H1 (cell line): ENCODE data around the gene SLC26A8. TPM values are rescaled to one million over a fixed set of nuclear protein-coding genes. Genes with fewer than 3 reads are reported as not detected.

Experiments
- CTCF ChIA-PET: fragments of 300-600 bp; sonication (Branson Sonifier 250); formaldehyde crosslinking; loops from one replicate; lab custom pipeline; 2021; ENCODE audit not compliant: partially characterized antibody; lab: Charles Lee
- POLR2A ChIA-PET: fragments of 300-600 bp; sonication (Branson Sonifier 250); formaldehyde crosslinking; loops from one replicate; lab custom pipeline; 2021; ENCODE audit warnings: inconsistent platforms; ENCODE audit not compliant: partially characterized antibody; lab: Charles Lee
- DNase-seq, 2 experiments: peaks; one replicate each; pipeline versions ENCODE4 v3.0.0 to v3.0.0-alpha.2; 2010 to 2022; ENCODE audit warnings: low spot score in 2 of 2, low read depth in 1 of 2, mixed read lengths in 1 of 2
- FAIRE-seq: peaks from 2 replicates; lab custom pipeline; 2011; peaks lifted over from hg19 to GRCh38; lab: Jason Lieb, UNC
- H2AFZ ChIP-seq: 2 replicates; pipeline ENCODE4 v1.8.1; 2012; ENCODE audit warnings: low read length, inconsistent platforms
- H2AK5ac ChIP-seq: 2 replicates; pipeline ENCODE4 v1.6.1; 2013; ENCODE audit warnings: low read depth, low read length
- H2BK120ac ChIP-seq: replicated peaks from 2 replicates; pipeline ENCODE3; 2013; ENCODE audit warnings: low read depth, low read length, inconsistent platforms
- H2BK12ac ChIP-seq: 2 replicates; pipeline ENCODE4 v1.6.1; 2013; ENCODE audit warnings: low read depth, low read length
- H2BK15ac ChIP-seq: 2 replicates; pipeline ENCODE4 v1.6.1; 2013; ENCODE audit warnings: low read length
- H2BK20ac ChIP-seq: 2 replicates; pipeline ENCODE4 v1.6.1; 2013; ENCODE audit warnings: low read length
- H2BK5ac ChIP-seq: 2 replicates; pipeline ENCODE4 v1.6.1; 2013; ENCODE audit warnings: low read depth, low read length
- H3K14ac ChIP-seq: 2 replicates; pipeline ENCODE4 v1.6.1; 2013; ENCODE audit warnings: inconsistent platforms; ENCODE audit not compliant: insufficient read length
- H3K18ac ChIP-seq: 2 replicates; pipeline ENCODE4 v1.6.1; 2013; ENCODE audit warnings: low read length; ENCODE audit errors: extremely low read depth
- H3K23ac ChIP-seq: 2 replicates; pipeline ENCODE4 v1.6.1; 2013; ENCODE audit warnings: inconsistent platforms; ENCODE audit not compliant: insufficient read length
- H3K23me2 ChIP-seq: 2 replicates; pipeline ENCODE4 v1.6.1; 2013; ENCODE audit warnings: low read depth, low read length
- H3K27ac ChIP-seq: 2 replicates; pipeline ENCODE4 v1.6.1; 2011; ENCODE audit warnings: low read depth, low read length, inconsistent platforms
- H3K27me3 ChIP-seq, 4 experiments: replicated peaks in 1 of 4; 1 replicate in 1 of 4; 2 replicates in 3 of 4; pipeline versions ENCODE4 v1.6.1 to v1.8.1; 2011 to 2013; ENCODE audit warnings: low read length in 3 of 4, mild to moderate bottlenecking in 3 of 4, inconsistent platforms in 2 of 4, mixed read lengths in 2 of 4, moderate library complexity in 1 of 4; ENCODE audit not compliant: control insufficient read depth in 3 of 4, insufficient read depth in 3 of 4; ENCODE audit errors: extremely low read depth in 1 of 4
- H3K36me3 ChIP-seq, 4 experiments: 2 replicates each; pipeline versions ENCODE4 v1.6.1 to v1.8.1; 2011 to 2013; ENCODE audit warnings: mild to moderate bottlenecking in 4 of 4, low read length in 3 of 4, moderate library complexity in 2 of 4, control low read depth in 1 of 4, inconsistent platforms in 1 of 4; ENCODE audit not compliant: insufficient read depth in 4 of 4, control insufficient read depth in 2 of 4
- H3K4ac ChIP-seq: replicated peaks from 2 replicates; pipeline ENCODE3; 2013; ENCODE audit warnings: low read length, low read depth, mixed read lengths, inconsistent platforms; ENCODE audit not compliant: insufficient read length
- H3K4me1 ChIP-seq, 4 experiments: replicated peaks in 1 of 4; 1 replicate in 1 of 4; 2 replicates in 3 of 4; pipeline versions ENCODE4 v1.6.1 to v1.8.1; 2011 to 2013; ENCODE audit warnings: low read length in 3 of 4, inconsistent platforms in 2 of 4, mixed read lengths in 1 of 4; ENCODE audit not compliant: insufficient read depth in 4 of 4, control insufficient read depth in 3 of 4
- H3K4me2 ChIP-seq, 2 experiments: 2 replicates each; pipeline versions ENCODE4 v1.6.1 to v1.8.1; 2011 to 2013; ENCODE audit warnings: low read depth in 2 of 2, low read length in 2 of 2, control low read depth in 1 of 2, inconsistent platforms in 1 of 2, mild to moderate bottlenecking in 1 of 2; ENCODE audit not compliant: insufficient read depth in 1 of 2
- H3K4me3 ChIP-seq, 4 experiments: fragments of 200-600, 300-600 bp in 1 of 4; sonication (generic), shearing (Covaris generic), sonication (Bioruptor Twin) in 1 of 4; 2 replicates each; pipeline versions ENCODE4 v1.5.1 to v1.8.1; 2011 to 2016; ENCODE audit warnings: low read length in 4 of 4, low read depth in 3 of 4, control low read depth in 2 of 4, inconsistent platforms in 2 of 4, mild to moderate bottlenecking in 2 of 4, mixed read lengths in 1 of 4, moderate library complexity in 1 of 4; ENCODE audit not compliant: insufficient read depth in 2 of 4; ENCODE audit errors: extremely low read depth in 1 of 4
- H3K56ac ChIP-seq: replicated peaks from 2 replicates; pipeline ENCODE3; 2013; ENCODE audit warnings: low read depth, mild to moderate bottlenecking, mixed read lengths, low read length, inconsistent platforms; ENCODE audit not compliant: insufficient read length
- H3K79me1 ChIP-seq: 2 replicates; pipeline ENCODE4 v1.6.1; 2013; ENCODE audit warnings: low read depth, low read length, control low read depth
- H3K79me2 ChIP-seq, 2 experiments: 2 replicates each; pipeline versions ENCODE4 v1.6.1 to v1.8.1; 2012 to 2013; ENCODE audit warnings: low read length in 2 of 2, mild to moderate bottlenecking in 2 of 2, inconsistent platforms in 1 of 2; ENCODE audit not compliant: insufficient read depth in 2 of 2, control insufficient read depth in 1 of 2
- H3K9ac ChIP-seq, 4 experiments: replicated peaks in 1 of 4; 1 replicate in 1 of 4; 2 replicates in 3 of 4; pipeline versions ENCODE4 v1.6.1 to v1.8.1; 2011 to 2013; ENCODE audit warnings: low read depth in 3 of 4, low read length in 3 of 4, control low read depth in 2 of 4, mild to moderate bottlenecking in 2 of 4, moderate library complexity in 2 of 4, inconsistent platforms in 1 of 4; ENCODE audit errors: extremely low read depth in 1 of 4
- H3K9me3 ChIP-seq, 2 experiments: 2 replicates each; pipeline versions ENCODE4 v1.6.1 to v1.8.1; 2012 to 2013; ENCODE audit warnings: mild to moderate bottlenecking in 2 of 2, moderate library complexity in 2 of 2, control low read depth in 1 of 2, inconsistent platforms in 1 of 2, low read depth in 1 of 2, low read length in 1 of 2, mixed read lengths in 1 of 2; ENCODE audit not compliant: insufficient read depth in 2 of 2
- H4K20me1 ChIP-seq, 2 experiments: replicated peaks in 1 of 2; 2 replicates each; pipeline versions ENCODE3 to v1.8.1; 2011 to 2013; ENCODE audit warnings: inconsistent platforms in 2 of 2, low read length in 2 of 2, mild to moderate bottlenecking in 1 of 2; ENCODE audit not compliant: insufficient read depth in 2 of 2, control insufficient read depth in 1 of 2
- H4K5ac ChIP-seq: 2 replicates; pipeline ENCODE4 v1.6.1; 2013; ENCODE audit warnings: low read length, low read depth, mixed read lengths, inconsistent platforms; ENCODE audit not compliant: insufficient read length
- H4K8ac ChIP-seq: 2 replicates; pipeline ENCODE4 v1.8.0; 2013; ENCODE audit warnings: mild to moderate bottlenecking, moderate library complexity, low read length, inconsistent platforms; ENCODE audit not compliant: insufficient read depth; ENCODE audit errors: extremely low read depth
- H4K91ac ChIP-seq: replicated peaks from 2 replicates; pipeline ENCODE3; 2013; ENCODE audit warnings: low read length, mixed read lengths, inconsistent platforms; ENCODE audit not compliant: insufficient read length
- ATF2 ChIP-seq: IDR thresholded peaks from 2 replicates; pipeline ENCODE4 v1.6.1; 2012; ENCODE audit warnings: low read length, inconsistent platforms
- BACH1 ChIP-seq: IDR thresholded peaks from 2 replicates; pipeline ENCODE4 v1.6.1; 2012; ENCODE audit warnings: low read length, improper control_type of control experiment
- CBX5 ChIP-seq: fragments of 300-800, 300-1000 bp; sonication (generic); IDR thresholded peaks from 2 replicates; pipeline ENCODE4 v1.7.1; 2016; ENCODE audit warnings: antibody characterized with exemption, low read length, low read depth
- MAX ChIP-seq: IDR thresholded peaks from 2 replicates; pipeline ENCODE4 v1.6.1; 2012; ENCODE audit warnings: inconsistent platforms
- SAP30 ChIP-seq: fragments of 300-600 bp; sonication (generic); IDR thresholded peaks from 2 replicates; pipeline ENCODE4 v1.7.1; 2012; ENCODE audit warnings: low read length, moderate library complexity, mild to moderate bottlenecking, inconsistent platforms; ENCODE audit not compliant: insufficient read depth, insufficient replicate concordance
- TAF1 ChIP-seq: IDR thresholded peaks from 2 replicates; pipeline ENCODE4 v1.6.1; 2011; ENCODE audit warnings: mild to moderate bottlenecking, low read depth, low read length
- WGBS, 2 experiments: shearing (Covaris generic) in 1 of 2; methylation state at CpG; one replicate each; pipeline versions ENCODE4 v1.1.6 to v1.1.7; 2013 to 2015; ENCODE audit warnings: low lambda C conversion rate in 2 of 2, mixed read lengths in 2 of 2, inconsistent platforms in 1 of 2, low coverage in 1 of 2, missing lambda C conversion rate in 1 of 2; ENCODE audit not compliant: insufficient replicate concordance in 2 of 2, insufficient coverage in 1 of 2, insufficient read length in 1 of 2; ENCODE audit errors: extremely low coverage in 1 of 2, missing lambda C conversion rate in 1 of 2; 5-methylcytosine and 5-hydroxymethylcytosine counted together
- long read RNA-seq, 2 experiments: library from RNA in 1 of 2; library from capped mRNA in 1 of 2; stranded (forward); transcript quantifications; one replicate each; pipeline ENCODE4 v2.0.0, GENCODE V29; 2021; ENCODE audit warnings: inconsistent platforms in 1 of 2
- polyA minus RNA-seq, 3 experiments: library from RNA; depleted of rRNA, polyadenylated mRNA; stranded (reverse); fragments of >200 nt; gene quantifications; 1 replicate in 2 of 3; 2 replicates in 1 of 3; pipeline ENCODE4 v1.2.3, GENCODE V29; 2011
- polyA plus RNA-seq, 7 experiments: library from polyadenylated mRNA; depleted of rRNA in 3 of 7; stranded (reverse) in 5 of 7; unstranded in 2 of 7; fragments of >200 nt in 5 of 7; fragments of 200-250 nt in 2 of 7; gene quantifications; 1 replicate in 5 of 7; 2 replicates in 1 of 7; 4 replicates in 1 of 7; pipeline versions ENCODE4 v1.2.1 to v1.2.3, GENCODE V29; 2011 to 2013; ENCODE audit warnings: missing spikeins in 2 of 7, mixed read lengths in 2 of 7
- total RNA-seq: library from RNA; stranded (reverse); fragmentation: NEBNext Ultra II Directional; extraction: Animal tissue kit (Norgen Biotek cat#: 25700); gene quantifications from 2 replicates; pipeline ENCODE4 v1.2.1, GENCODE V29; 2021

The SLC26A8 gene
- total RNA-seq (0.56 and 1.1 TPM in 2 replicates), polyA plus RNA-seq (2011; rRNA removed) (0.57 and 0.86 TPM in 2 replicates), polyA minus RNA-seq (2011; rRNA and poly(A)+ RNA removed) (0.24 and 0.28 TPM in 2 replicates)
- 0.32 TPM for polyA plus RNA-seq (2011; cell fraction: cytosol; rRNA removed)
- polyA plus RNA-seq (2011; cell fraction: nucleus; rRNA removed), result 0.56 TPM
- 0.36 to 1.5 TPM (median 0.65 TPM) in 4 replicates for polyA plus RNA-seq (2012, experiment 1 of 2)
- 0.13 TPM for polyA plus RNA-seq (2012, experiment 2 of 2)
- polyA plus RNA-seq (2013, experiment 1 of 2), result 0.32 TPM
- polyA plus RNA-seq (2013, experiment 2 of 2), result 0.66 TPM
- not detected for polyA minus RNA-seq (2011; cell fraction: cytosol; rRNA and poly(A)+ RNA removed)
- polyA minus RNA-seq (2011; cell fraction: nucleus; rRNA and poly(A)+ RNA removed), result 0.70 TPM
- long read RNA-seq, experiment 1, result 0 reads
- long read RNA-seq, experiment 2, result 0 reads

- POLR2A ChIA-PET, result interaction anchor here (0.6 to 2.2 kb wide), 2 partner anchors 10 to 73 kb away, joined by 3 to 7 read pairs; no protein-coding TSS in a partner anchor
- Histone ChIP-seq H2BK15ac (peak within 1 kb of the TSS; percentile 89), H2BK120ac (peak within 1 kb of the TSS; percentile 75), H2BK5ac (no peak within 1 kb of the TSS), H4K8ac (peak within 1 kb of the TSS; percentile 46; the same call in 1 of the 2 replicates), H3K27me3 (no peaks in the 10 kb centered on the region), H3K36me3 (no peaks in the 10 kb centered on the region), H3K4ac (no peak within 1 kb of the TSS), H3K56ac (no peak within 1 kb of the TSS), H3K14ac (no peak within 1 kb of the TSS), H3K23ac (no peak within 1 kb of the TSS), H4K91ac (peak within 1 kb of the TSS; percentile 88), H4K5ac (no peak within 1 kb of the TSS), H3K79me2 (peaks cover 0 to 12% of the 10 kb centered on the region in 2 experiments; a peak in 3 of 4 replicates), H2AK5ac (no peak within 1 kb of the TSS), H3K27ac (no peak within 1 kb of the TSS), H3K18ac (peak within 1 kb of the TSS; percentile 54; the same call in 1 of the 2 replicates), H3K79me1 (peaks cover 4% of the 10 kb centered on the region; the same call in 1 of the 2 replicates), H3K4me3 (peak within 1 kb of the TSS; percentile 44 to 60 (median 50)), H3K4me1 (peaks cover 0 to 19% (median 13%) of the 10 kb centered on the region in 4 experiments; a peak in 5 of 7 replicates), H3K9me3 (no peaks in the 10 kb centered on the region), H2BK20ac (peak within 1 kb of the TSS; percentile 94), H2AFZ (peak within 1 kb of the TSS; percentile 98), H3K9ac (peak within 1 kb of the TSS in 2 of 4 experiments; percentile 33 to 37; a peak in 4 of 7 replicates), H4K20me1 (no peaks in the 10 kb centered on the region), H3K4me2 (peak within 1 kb of the TSS; percentile 81 to 93), H2BK12ac (peak within 1 kb of the TSS; percentile 56; the same call in 1 of the 2 replicates), H3K23me2 (peaks cover 15% of the 10 kb centered on the region)
- peak in 1 of 2 experiments; percentile 70 for DNase-seq
- no peak for FAIRE-seq
- CTCF ChIA-PET, result interaction anchor here (1.0 kb wide), 1 partner anchor 107 kb away, joined by 3 read pairs; no protein-coding TSS in a partner anchor
- 11% methylated on average over 41 of the region's 44 CpGs; no CpG with 5 or more reads in 1 of the 2 experiments for WGBS, 2 experiments
- TF ChIP-seq MAX (no peak), ATF2 (no peak), SAP30 (no peak), TAF1 (0 out of 2 replicates have a peak, but pooled peaks have one; percentile 24), BACH1 (0 out of 2 replicates have a peak, but pooled peaks have one; percentile 24), CBX5 (no peak)
Observed at GRCh38 chr6:36023996-36024795, at the start of gene SLC26A8. Gene SLC26A8, minus strand, starts transcription at chr6:36024641. Its CDS starts 4,934 bp downstream, at chr6:36019707.
